Amniotic stem cell (primary cell): Measurements from ENCODE around the gene RAP1A.
A peak's percentile ranks its signal among the peaks of the same experiment; 100 is the strongest.
"Not testable (repeated sequence)": the region's sequence is repeated elsewhere in the genome, so short reads cannot be mapped to it uniquely, and the experiment has no call there.

Source experiments
- DNase-seq: peaks from one replicate; lab custom pipeline; 2025; lab: John Stamatoyannopoulos, UW

The RAP1A gene

DNA sequence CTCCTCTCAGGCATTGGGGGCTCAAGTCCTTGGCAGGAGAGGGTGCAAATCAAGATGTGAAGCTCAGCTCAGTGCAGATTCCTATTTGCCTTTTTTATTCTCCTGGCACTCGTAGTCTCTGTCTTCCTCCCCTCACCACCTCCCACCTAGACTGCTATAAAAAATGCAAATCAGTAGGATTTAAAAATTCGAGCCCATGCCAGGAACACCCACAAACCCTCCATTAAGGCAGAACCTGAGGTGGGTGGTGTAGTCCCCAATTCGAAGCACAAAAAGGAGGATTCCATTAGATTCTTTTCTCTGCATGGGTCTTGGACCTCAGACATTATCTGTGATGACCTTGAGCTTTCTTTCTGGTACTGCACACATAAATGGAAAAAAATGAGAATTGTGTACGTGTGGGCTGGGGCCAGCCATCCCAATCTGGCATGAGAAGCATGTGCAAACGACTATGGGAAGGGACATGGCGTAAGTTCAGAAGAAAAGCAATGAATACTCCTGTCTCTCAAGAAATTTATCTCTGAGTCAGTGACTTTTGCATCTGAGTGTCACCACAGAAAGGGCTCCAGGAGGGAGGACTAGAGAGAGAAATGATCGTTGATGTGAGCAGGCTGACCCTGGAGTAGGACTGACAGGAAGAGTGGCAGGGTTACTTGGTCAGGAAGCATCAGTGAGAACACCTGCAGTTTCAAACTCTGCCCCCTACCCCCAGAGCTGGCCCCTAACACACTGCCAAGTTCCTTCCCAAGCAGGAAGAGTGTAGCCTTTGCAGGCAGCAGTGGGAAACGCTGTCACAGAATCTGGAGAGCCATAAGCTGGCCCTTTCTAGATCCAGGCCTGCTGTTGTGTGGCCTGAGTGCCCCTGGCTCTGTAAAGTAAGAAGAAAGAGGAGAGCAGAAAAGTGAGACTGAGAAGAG, 117.9 kb downstream of the RAP1A start:
- no peak for DNase-seq

DNA sequence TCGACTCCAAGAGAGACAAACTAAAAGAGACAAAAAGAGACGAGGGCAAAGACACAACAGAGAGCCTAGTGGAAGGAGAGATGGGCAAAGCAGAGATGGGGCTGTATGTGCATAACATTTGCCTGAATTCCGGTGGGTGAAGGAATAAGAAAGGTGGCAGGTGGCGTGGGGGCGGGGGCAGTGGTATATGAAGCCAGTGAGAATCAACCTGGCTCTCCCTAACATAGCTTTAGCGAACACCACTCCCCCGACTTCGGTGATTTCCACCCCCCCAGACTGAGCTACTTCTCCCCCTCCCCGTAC, 118.5 kb downstream of the RAP1A start:
- DNase-seq, result no peak

DNA sequence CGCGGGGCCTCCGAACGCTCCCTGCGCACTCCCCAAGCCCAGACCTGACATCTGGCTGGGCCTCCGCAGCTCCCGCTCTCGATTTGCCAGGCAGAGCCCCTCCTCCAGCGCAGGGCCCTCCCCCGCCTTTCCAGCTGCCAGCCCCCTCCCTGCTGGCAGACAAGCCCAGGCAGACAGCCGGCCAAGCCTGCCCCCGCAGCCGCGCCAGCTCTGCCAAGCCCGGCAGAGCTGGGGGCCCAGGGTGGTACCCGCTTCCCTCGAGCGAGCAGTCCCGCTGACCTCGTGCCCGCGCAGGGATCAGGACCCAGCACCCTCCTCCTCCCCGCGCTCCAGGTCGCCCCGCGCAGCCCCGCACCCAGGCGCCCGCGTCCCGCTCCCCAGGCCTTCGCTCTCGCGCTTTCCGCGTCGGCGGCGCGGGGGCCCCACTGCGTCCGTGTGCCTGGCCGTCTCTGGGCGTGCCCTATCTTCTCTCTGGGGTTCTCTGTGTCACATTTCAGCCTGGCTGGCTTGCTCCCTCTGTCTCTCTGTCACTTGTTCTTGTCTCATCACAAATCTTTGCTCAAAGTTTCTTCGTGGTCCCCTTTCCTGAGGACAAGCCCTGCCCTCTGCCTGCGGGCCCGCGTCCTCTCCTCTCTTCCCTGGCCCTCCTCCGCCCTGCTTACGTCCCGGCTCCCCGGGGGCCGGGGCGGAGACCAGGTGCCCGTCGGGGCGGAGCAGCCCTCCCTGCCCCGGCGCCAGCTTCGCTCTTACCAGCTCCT, 119.0 kb downstream of the RAP1A start:
- DNase-seq, result no peak

DNA sequence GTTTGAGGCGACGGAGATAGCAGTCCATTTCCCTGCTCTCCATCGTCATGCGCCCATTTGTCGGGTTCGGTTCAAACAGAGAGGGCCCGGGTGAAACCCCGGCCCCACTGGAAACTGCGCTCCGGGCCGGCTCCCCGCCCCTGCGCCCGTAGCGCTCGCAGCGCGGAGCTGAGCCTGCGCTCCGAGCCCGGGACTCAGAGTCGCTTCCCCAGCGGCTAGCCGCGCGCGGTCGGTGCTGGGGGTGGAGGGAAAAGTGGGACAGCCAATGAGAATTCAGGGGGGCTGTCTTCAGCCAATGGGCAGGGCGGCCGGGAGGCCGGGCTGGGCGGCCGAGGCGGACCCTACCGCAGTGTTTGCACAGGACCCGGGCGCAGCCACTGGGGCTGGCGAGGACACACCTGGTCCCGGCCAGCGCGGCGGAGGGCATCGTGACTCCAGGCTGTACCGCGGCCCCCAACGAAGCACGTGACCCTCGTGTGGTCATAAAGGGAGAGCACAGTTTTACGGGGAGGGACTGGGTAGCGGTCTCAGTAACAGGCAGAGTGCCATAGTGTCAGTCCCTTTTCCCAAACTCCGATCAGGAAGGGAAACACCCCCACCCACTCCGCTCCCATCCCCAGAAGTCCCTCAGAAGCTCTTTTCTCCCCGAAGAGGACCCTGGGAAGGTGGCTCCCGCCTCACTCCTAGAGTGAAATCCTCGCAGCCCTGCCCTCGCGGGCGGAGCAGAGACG, 119.8 kb downstream of the RAP1A start, which contains the start of gene INKA2:
INKA2 (minus strand) TSS at position 202 of the 731 bp plus-strand sequence; CDS start at position 49, 153 bp downstream.
- peak; percentile 73 for DNase-seq

DNA sequence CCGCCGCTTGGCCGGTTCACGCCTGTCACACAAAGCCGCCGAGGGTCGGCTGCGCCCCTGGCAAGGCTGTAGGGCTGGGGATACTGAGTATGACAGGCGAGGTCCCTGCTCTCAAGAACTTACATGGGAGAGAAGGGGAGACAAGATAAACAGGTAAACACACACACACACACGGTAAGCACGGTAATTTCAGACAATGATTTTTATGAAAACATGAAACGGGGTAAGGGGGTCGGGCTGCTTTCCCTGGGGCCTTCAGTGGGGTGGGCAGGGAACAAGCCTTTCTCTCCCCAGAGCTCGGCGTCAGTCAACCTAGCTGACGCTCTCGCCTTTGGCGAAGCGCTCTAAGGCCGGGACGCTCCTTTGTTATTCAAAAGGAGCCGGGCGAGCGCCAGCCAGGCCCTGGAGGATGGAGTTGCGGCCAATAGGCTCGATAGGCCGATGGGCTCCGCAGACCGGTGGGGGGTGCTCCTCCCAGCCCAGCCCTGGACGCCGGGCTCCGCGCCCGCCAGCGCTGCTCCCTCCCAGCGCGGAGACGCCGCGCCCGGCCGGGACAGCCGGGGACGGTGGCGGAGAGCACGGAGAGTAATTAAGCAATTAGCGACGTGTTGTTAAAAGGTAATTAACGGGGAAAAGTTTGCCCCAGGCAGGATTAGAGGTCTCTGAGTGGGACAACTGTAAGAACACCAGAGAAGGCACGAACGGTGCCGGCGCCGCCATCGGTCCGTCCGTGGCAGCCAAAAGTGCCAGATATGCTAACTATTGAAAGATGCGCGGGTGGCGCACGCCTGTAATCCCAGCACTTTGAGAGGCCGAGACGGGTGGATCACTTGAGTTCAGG, 120.6 kb downstream of the RAP1A start:
- DNase-seq, result peak; percentile 23

DNA sequence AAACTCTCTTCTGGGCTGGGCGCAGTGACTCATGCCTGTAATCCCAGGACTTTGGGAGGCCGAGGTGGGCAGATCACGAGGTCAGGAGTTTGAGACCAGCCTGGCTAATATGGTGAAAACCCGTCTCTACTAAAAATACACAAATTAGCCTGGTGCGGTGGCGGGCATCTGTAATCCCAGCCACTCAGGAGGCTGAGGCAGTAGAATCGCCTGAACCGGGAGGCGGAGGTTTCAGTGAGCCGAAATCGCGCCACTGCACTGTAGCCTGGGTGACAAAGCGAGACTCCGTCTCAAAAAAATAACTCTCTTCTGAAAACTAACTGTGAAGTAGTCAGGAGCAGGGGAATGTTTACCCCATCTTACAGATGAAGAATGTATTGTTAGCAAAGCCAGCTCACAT, 122.7 kb downstream of the RAP1A start:
- DNase-seq, result not testable (repeated sequence)

DNA sequence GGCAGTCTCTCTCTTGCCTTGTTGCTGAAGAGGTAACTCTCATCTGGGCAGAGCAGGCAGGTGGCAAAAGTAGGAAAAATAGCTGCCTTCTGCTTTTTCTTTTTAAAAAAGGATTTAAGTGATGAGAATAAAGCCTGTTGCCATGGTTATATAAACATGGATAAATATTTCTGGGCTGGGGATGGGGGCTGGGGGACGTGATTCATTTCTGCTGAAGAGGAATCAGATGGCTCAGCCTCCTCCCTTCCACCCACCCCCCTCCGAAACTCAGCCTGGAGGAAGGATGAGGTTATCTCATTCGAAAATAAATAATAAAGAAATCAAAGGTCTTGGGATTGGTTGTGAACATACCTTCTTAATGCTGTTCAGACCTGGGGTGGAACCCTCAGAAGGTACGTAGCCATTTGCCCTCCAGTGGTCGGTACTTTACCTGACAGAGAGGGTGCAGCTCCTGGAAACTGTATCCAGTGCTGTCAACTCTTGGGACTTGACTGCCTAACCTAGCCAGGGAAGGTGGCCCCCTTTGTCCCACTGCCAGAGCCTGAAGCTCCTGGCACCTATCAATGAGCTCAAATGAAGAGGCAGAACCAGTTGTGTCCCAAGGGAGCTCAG, 123.5 kb downstream of the RAP1A start:
- peak; percentile 49 for DNase-seq

DNA sequence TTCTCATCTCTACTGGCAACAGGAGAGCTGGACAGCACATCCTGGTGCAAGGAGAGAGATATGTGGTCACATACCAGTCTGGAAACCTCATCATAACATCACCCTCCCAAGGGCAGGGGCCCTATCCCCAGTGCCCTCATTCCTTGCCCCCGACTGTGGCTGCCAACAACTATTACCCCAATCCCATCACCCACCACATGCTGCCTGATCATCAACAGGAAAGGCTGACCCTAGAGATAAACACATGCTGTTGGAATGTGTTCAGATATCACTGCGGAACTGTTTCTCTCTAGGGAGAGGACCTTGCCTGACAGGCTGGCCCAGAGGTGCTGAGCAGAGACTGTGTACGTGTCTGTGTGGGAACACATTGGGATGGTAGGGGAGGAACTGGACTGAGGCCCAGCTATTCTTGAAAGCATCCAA, 124.1 kb downstream of the RAP1A start:
- DNase-seq, result peak; percentile 53

DNA sequence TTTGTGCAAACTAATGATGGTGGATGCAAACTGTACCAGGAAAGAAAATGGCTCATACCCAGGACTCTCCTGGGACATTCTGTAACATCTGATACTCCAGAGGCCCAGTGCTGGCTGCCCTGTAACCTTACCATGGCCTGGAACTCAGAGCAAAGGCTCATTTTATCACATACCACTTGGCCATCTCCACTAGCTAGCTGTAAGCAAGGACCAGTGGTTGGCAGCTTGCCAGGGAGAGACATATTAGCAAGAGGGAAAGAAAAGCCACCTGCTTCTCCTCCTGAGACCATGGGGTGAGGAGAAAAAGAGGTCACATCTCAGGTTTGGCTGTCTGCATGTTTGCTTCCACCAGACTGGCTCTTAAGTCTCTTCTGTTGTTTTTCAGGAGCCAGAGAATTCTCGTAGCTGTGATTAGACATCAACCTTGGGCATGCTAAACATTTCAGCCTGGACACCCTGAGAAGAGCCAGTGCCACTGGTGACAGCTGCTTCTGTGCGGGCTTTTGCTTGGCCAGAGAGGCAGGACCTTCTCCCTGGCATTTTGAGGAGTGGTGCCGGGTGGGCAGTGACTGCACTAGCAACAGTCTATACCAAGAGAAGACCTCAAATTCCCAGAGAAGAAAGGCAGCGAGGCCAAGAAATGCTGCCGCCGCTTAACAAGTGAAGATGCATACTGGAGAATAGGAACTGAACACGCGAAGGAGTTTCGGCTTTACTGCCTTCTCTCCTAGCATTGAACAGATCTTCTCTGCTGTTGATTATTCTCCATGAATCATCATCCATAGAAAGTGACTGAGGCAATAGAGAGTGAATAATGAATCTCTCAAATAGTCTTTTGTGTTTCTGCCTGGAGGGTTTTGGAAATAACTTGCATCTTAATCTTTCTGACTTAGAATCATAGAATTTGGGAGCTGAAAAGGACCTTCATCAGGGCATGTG, 126.4 kb downstream of the RAP1A start:
- no peak for DNase-seq

DNA sequence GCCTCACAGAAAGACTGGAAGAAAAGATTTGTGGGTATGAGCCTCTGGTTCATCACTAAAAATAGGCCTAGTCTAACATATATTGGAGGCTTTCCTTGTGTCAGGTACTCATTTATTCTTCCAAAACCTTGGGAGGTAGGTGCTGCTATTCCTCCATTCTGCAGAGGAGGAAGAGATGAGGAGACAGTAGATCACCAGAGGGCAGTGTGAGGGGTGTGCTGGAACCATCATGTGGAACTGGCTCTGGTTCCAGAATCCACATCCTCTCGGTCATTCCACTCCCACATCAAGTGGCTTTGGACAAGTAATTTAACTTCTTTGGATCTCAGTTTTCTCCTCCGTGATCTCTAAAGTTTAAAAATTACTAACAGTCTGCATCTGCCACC, 127.0 kb downstream of the RAP1A start:
- no peak for DNase-seq

DNA sequence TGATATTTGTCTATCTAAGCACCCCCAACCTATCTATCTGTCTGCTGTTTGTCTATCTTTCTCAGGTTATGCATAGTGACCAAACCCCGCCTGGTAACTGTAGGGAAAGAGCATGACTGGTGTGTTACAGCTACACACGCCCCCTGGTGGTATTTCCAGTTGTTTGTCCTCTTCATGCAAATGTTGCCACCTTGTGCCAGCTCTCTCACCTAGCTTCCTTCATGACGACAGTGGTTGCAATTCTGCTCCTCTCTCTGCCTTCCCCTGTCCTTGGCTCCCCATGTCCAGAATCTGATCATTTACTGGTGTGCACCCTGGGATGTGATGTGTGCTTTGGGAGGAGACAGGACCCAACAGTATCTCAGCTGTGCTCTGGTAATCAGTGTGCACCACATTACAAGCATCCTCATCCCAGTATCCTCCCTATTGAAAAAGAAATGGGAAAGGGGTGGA, 127.7 kb downstream of the RAP1A start:
- peak; percentile 29 for DNase-seq

DNA sequence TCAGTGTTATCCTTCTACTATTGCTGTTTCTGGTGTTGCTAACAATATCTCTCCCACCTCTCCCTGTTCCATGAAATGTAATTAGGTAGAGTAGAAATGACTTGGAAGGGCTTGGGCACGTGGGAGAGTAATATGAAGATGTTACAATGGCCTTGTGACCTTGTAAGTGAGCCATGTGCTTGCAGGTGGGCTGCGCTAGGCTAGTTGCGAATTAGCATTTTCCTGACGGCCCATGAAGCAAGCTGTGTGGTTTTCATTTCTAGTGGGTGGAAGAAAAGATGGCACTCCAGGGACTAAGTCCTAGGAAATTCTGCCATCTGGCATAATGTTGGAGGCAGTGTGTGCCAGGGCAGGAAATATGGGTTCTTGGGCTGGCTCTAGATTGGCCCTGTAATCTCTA, 128.4 kb downstream of the RAP1A start:
- DNase-seq, result no peak

DNA sequence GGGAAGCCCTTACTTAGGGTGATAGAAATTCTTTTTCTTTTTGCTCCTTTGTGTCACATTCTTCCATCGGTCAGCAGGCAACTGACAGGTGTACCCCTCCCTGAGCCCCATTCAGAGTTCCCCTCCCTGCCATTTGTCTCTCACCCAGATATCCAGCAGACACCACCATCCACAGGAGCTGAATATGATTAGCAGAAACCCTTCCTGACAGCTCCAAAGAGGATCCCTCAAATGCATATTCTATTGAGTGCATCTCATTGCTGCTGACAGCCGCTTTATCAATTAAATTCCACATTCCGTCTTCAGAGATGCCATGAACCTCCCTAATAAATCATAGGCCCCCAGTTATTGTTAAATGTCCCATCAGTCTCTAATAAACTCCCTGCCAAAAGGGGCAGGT, 130.0 kb downstream of the RAP1A start:
- DNase-seq, result no peak

DNA sequence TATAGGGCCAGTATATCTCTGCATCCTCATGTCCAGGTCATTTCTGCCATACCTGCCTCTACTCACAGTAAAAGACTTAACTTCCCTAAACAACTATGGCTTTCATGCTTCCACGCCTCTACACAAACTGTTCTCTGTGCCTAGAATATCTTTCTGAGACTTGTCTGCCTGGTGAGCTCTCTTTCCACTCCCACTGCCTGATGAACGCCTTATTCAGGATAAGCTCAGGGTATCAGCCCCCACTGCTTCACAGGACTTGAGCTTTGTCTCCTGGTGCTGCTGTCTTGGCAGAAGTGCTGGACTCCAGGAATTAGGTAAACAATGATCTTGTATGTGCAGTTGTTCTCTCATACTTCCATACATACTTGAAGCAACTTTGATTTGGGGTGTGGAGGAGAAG, 131.3 kb downstream of the RAP1A start:
- DNase-seq, result no peak

DNA sequence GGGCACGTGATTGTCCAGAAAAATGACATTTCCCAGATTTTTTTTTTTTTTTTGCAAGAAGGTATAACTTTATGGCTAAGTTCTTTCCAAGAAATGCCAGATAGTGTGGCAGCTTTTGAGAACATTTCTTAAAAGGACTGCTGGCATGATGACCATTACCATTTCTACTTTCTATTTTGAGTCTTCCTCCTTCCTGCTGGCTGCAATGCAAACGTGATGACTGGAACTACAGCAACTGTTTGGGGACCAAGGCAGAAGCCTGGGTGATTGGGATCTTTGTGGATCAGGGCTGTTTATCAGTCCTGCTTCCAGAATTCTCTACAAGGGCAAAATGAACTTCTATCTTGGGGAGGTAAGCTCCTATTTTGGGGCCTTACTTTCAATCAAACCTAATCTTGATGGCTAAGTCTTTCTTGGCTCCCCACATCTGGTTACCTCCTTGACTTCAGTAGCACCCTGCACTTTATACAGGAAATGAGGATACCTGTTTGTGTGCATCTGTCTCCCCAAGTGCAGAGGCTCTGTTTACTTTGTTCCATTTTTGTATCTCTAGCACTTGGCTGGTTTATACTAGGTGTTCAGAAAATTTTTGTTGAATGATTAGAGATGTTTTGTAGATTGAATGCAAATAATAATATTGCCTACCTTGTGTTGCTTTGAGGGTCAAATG, 132.5 kb downstream of the RAP1A start:
- no peak for DNase-seq

DNA sequence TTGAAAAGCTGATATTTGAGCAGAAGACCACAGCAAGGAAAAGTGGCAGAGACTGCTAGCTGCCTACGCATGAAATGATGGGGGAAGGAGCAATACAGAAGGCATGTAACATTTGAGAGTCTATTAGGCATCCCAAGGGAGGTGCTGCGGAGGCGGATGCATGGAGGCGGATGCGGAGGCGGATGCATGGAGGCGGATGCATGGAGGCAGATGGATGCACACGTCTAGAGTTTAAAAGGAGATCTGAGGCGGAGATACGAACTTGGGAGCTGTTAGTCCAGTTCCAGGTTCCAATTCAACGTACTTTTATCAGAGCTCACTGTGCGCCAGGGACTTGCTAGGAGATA, 135.4 kb downstream of the RAP1A start:
- DNase-seq, result no peak

DNA sequence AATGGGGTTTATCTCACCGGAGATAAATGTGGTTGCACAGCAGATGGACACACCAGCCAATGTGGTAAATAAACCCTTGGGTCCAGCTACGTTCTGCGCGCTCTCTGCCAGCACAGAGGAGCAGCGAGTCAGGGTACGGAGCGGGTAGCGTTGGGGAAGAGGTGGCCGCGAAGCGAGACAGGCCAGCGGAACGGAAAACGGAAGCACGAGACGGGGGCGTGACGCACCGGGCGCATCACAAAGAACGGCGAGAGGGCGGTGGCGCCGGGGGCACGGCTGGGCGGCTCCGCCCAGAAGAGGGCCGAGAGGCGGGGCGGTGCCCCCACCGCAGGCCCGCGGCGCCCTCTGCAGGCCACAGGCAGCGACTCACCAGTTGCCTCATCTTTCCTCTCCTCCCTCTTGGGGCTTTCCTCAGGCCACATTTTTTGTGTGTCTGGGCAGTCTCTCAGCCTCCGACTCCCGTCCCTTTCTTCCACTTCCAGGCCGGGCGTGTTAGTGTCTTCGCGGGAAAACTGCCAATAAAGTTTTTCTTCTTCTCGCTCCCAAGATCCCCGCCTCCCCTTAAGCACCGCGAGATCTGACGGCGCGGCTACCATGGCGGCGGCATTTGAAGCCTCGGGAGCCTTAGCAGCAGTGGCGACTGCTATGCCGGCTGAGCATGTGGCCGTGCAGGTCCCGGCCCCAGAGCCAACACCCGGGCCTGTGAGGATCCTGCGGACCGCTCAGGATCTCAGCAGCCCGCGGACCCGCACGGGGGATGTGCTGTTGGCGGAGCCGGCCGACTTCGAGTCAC, 135.9 kb downstream of the RAP1A start, which contains the start of gene DDX20:
DDX20 (plus strand) TSS at position 571 of the 793 bp plus-strand sequence; CDS start at position 595, 24 bp downstream.
- peak; percentile 98 for DNase-seq

DNA sequence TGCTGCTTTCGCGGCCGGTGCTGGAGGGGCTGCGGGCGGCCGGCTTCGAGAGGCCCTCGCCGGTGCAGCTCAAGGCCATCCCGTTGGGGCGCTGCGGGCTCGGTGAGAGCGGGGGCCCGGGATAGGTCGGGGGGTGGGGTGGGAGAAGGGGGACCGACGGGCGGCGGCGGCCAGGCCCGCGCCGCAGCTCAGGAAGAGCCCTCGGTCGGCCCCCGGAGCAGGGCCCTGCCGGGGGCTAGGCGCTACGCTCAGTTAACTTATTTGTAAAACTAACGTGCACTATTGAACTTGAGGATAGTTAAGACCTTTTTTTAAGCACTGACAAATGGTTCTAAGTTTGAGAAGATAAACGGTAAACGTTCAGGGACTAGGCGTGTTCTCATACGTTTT, 136.5 kb downstream of the RAP1A start:
- DNase-seq, result no peak

DNA sequence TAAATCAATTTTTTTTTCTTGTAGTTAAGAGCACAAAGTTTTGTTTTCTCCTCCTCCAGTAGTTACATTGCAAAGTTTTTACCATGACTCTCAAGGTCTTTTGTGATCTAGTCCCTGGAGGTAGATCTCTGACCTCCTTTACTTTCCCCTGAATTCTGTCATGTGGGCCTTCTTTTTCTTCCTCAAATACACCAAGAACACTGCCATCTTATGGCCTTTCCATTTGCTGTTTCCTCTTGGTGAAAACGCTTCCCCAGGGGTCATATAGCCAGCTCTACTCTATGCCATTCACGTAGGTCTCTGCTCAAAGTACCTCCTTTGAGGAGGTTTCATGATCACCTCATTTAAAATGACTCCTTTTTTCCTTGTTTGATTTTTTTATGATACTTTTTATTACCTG, 138.8 kb downstream of the RAP1A start:
- DNase-seq, result no peak
